DND-41 (cell line): Measurements from ENCODE around the gene CASP9.

Experiments used
- CTCF ChIP-seq: IDR thresholded peaks from 2 replicates; pipeline ENCODE4 v1.5.1; 2012; ENCODE audit warnings: borderline replicate concordance, low read length, moderate library complexity, mild to moderate bottlenecking; ENCODE audit not compliant: poor library complexity, severe bottlenecking; ENCODE audit errors: extremely low read depth
- EZH2 ChIP-seq: IDR thresholded peaks from 3 replicates; pipeline ENCODE4 v1.6.1; 2012; ENCODE audit warnings: borderline replicate concordance, low read depth, mild to moderate bottlenecking, moderate library complexity, low read length, inconsistent platforms; ENCODE audit not compliant: severe bottlenecking

GRCh38 chr1:15507278-15507677 is 16.7 kb downstream of the CASP9 start:
- TF ChIP-seq CTCF (no peak), EZH2 (no peak)
